ENCODE data around the gene KAT6B.

Gene KAT6B

GRCh38 chr10:75015442-75015841 lies 189.0 kb downstream of the KAT6B start:
- no peak for DNase-seq (ENCODE audit: low read depth)

GRCh38 chr10:75016325-75016724 lies 189.9 kb downstream of the KAT6B start:
- DNase-seq (ENCODE audit: low read depth): no peak

- no peak for DNase-seq (ENCODE audit: low read depth)
Observed at GRCh38 chr10:75018251-75018650, 191.9 kb downstream of the KAT6B start.

- no peak for DNase-seq (ENCODE audit: low read depth)
Observed at GRCh38 chr10:75018686-75019307, 192.4 kb downstream of the KAT6B start.

GRCh38 chr10:75019370-75019769 lies 193.0 kb downstream of the KAT6B start:
- DNase-seq (ENCODE audit: low read depth): no peak

GRCh38 chr10:75020168-75020567 lies 193.8 kb downstream of the KAT6B start:
- no peak for DNase-seq (ENCODE audit: low read depth)

- no peak for DNase-seq (ENCODE audit: low read depth)
Observed at GRCh38 chr10:75021379-75022249, 195.2 kb downstream of the KAT6B start.

- no peak for DNase-seq (ENCODE audit: low read depth)
Observed at GRCh38 chr10:75023074-75023473, 196.7 kb downstream of the KAT6B start.

- no peak for DNase-seq (ENCODE audit: low read depth)
Observed at GRCh38 chr10:75024971-75025523, 198.6 kb downstream of the KAT6B start.

GRCh38 chr10:75028049-75028448 lies 201.6 kb downstream of the KAT6B start:
- no peak for DNase-seq (ENCODE audit: low read depth)

GRCh38 chr10:75028748-75029147 lies 202.3 kb downstream of the KAT6B start:
- no peak for DNase-seq (ENCODE audit: low read depth)

GRCh38 chr10:75029420-75029819 lies 203.0 kb downstream of the KAT6B start:
- no peak for DNase-seq (ENCODE audit: low read depth)

GRCh38 chr10:75029857-75030256 lies 203.5 kb downstream of the KAT6B start:
- no peak for DNase-seq (ENCODE audit: low read depth)

GRCh38 chr10:75030371-75030770 lies 204.0 kb downstream of the KAT6B start:
- DNase-seq (ENCODE audit: low read depth): no peak

GRCh38 chr10:75032119-75032518 lies 205.7 kb downstream of the KAT6B start:
- no peak for DNase-seq (ENCODE audit: low read depth)

- no peak for DNase-seq (ENCODE audit: low read depth)
Observed at GRCh38 chr10:75032813-75033212, 206.4 kb downstream of the KAT6B start.

GRCh38 chr10:75033399-75034130 lies 207.2 kb downstream of the KAT6B start:
- no peak for DNase-seq (ENCODE audit: low read depth)

GRCh38 chr10:75034131-75034512 lies 207.7 kb downstream of the KAT6B start:
- DNase-seq (ENCODE audit: low read depth): no peak

GRCh38 chr10:75034714-75035258 lies 208.4 kb downstream of the KAT6B start:
- no peak for DNase-seq (ENCODE audit: low read depth)

GRCh38 chr10:75035975-75036708 lies 209.7 kb downstream of the KAT6B start:
- DNase-seq (ENCODE audit: low read depth): no peak

All from HS-27A (cell line).